GM12874 (cell line): ENCODE results near the gene FBLN2.

Source experiments
- TF ChIP-seq, protein P1 (sequence below): IDR thresholded peaks from 2 replicates; pipeline ENCODE4 v1.5.1; 2011; ENCODE audit warnings: low read depth, mild to moderate bottlenecking, control low read depth, low read length, moderate library complexity; ENCODE audit not compliant: insufficient read depth

The FBLN2 gene

DNA sequence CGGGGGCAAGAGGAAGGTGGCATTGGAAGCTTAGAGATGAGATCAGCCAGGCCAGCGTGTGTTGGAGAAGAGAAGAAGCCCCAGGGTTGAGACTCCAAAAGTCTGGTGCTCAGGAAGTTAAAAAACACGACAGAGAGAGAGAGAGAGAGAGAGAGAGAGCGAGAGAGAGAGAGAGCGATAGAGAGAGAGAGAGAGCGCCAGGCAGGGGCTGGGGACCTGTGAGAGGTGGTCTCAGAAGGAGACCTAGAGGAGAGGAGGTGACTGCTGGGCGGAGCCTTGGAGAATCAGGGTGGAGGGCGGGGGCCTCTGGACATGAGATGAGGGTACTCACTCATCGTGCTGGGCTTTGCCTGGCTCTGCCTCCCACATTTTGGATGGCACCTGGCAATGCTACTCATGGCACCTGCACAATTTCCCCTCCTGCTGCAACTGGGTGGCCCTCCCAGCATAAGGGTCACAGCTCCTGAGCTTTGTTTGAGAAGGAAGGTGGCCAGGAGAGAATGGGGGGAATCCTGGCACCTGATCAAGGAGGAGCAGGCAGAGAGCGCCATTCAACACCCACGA is 51.0 kb downstream of the FBLN2 start:
- TF ChIP-seq, protein P1, sequence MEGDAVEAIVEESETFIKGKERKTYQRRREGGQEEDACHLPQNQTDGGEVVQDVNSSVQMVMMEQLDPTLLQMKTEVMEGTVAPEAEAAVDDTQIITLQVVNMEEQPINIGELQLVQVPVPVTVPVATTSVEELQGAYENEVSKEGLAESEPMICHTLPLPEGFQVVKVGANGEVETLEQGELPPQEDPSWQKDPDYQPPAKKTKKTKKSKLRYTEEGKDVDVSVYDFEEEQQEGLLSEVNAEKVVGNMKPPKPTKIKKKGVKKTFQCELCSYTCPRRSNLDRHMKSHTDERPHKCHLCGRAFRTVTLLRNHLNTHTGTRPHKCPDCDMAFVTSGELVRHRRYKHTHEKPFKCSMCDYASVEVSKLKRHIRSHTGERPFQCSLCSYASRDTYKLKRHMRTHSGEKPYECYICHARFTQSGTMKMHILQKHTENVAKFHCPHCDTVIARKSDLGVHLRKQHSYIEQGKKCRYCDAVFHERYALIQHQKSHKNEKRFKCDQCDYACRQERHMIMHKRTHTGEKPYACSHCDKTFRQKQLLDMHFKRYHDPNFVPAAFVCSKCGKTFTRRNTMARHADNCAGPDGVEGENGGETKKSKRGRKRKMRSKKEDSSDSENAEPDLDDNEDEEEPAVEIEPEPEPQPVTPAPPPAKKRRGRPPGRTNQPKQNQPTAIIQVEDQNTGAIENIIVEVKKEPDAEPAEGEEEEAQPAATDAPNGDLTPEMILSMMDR = no peak

GRCh38 chr3:13600950-13601691 is 52.2 kb downstream of the FBLN2 start:
- TF ChIP-seq, protein P1 = no peak

GRCh38 chr3:13601692-13602080 is 52.8 kb downstream of the FBLN2 start:
- TF ChIP-seq, protein P1 = no peak

GRCh38 chr3:13605555-13605954 is 56.6 kb downstream of the FBLN2 start:
- TF ChIP-seq, protein P1 = no peak

- TF ChIP-seq, protein P1 = no peak
Measured at GRCh38 chr3:13607821-13608597, 59.1 kb downstream of the FBLN2 start.

DNA sequence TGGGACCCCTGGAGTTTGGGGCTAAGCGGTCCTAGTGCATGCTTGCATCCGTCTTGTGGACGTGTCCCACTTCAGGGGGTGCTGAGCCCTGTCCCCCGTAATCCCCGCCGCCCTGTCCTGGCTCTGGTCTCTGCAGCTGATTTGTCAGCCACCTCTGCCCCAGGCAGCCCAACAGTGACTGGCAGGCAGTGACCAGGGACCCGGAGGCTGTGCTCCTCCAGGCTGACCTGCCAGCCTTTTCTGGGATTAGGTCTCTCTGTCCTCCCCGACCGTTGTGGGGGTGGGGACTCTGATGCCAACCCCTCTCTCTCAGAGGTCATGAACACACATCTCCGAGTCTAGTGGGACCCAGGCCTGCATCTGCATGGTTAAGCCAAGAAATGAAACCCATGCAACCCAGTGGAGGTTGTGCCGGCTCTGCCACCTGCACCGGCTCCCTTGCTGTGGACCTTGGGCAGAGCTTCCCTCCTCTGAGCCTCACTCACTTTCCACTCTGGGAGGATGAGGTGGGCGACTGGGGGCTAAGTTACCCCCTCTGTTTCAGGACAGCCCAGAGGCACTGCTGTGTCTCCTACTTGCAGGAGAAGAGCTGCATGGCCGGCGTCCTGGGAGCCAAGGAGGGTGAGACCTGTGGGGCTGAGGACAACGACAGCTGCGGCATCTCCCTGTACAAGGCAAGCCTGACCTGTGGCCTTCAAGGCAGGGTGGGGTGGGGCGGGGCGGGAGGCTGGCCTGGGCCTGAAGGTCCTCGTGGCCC is 60.2 kb downstream of the FBLN2 start:
- TF ChIP-seq, protein P1 = no peak

DNA sequence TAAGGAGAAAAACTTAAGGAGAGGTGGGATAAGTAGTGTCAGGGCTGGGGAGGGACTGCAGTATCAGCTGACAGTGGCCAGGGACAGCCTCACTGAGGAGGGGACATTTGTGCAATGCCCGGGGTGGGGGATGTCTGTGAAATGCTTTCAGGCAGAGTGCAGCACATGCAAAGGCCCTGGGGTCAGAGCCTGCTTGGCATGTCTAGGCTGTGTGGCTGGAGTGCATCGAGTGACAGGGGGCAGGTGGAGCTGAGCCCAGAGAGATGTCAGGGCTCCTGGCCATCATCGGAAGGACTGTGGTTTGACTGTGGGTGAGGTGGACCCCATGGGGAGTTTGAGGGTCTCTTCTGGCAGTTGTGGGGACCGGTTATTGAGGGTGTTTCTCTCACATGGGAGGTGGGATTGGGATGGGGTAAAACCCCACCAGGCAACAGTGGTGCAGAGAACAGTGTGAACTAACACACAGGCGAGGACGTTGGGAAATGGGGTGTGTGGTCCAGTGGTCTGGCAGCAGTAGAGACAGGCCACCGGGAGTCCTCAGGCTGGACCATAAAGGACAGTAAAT is 61.2 kb downstream of the FBLN2 start:
- TF ChIP-seq, protein P1 = no peak
